ENCODE data around the gene MTRR. TPM values are rescaled to one million over a fixed set of nuclear protein-coding genes. Genes with fewer than 3 reads are reported as not detected.

Gene MTRR
- total and polyA plus RNA-seq, 2 of the 8 experiments (the other 6 are each of a cell fraction or from before 2014, with no cell fraction given) = 36.4 to 53.8 TPM

DNA sequence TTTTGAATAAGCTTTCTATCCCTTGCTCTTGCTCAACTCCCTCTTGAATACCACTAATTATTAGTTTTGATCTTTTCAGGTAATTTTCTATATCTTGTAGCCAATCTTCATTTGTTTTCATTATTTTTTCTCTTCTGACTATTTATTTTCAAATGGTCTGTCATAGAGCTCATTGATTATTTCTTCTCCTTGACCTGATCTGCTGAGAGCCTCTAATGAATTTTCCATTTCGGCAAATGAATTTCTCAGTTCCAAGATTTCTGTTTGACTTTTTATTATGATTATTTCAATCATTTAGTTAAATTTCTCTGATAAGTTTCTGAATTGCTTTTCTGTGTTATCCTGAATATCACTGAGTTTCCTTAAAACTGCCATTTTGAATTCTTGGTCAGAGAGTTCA, 39.4 kb downstream of the MTRR start (continued):
- TF ChIP-seq, protein P1, sequence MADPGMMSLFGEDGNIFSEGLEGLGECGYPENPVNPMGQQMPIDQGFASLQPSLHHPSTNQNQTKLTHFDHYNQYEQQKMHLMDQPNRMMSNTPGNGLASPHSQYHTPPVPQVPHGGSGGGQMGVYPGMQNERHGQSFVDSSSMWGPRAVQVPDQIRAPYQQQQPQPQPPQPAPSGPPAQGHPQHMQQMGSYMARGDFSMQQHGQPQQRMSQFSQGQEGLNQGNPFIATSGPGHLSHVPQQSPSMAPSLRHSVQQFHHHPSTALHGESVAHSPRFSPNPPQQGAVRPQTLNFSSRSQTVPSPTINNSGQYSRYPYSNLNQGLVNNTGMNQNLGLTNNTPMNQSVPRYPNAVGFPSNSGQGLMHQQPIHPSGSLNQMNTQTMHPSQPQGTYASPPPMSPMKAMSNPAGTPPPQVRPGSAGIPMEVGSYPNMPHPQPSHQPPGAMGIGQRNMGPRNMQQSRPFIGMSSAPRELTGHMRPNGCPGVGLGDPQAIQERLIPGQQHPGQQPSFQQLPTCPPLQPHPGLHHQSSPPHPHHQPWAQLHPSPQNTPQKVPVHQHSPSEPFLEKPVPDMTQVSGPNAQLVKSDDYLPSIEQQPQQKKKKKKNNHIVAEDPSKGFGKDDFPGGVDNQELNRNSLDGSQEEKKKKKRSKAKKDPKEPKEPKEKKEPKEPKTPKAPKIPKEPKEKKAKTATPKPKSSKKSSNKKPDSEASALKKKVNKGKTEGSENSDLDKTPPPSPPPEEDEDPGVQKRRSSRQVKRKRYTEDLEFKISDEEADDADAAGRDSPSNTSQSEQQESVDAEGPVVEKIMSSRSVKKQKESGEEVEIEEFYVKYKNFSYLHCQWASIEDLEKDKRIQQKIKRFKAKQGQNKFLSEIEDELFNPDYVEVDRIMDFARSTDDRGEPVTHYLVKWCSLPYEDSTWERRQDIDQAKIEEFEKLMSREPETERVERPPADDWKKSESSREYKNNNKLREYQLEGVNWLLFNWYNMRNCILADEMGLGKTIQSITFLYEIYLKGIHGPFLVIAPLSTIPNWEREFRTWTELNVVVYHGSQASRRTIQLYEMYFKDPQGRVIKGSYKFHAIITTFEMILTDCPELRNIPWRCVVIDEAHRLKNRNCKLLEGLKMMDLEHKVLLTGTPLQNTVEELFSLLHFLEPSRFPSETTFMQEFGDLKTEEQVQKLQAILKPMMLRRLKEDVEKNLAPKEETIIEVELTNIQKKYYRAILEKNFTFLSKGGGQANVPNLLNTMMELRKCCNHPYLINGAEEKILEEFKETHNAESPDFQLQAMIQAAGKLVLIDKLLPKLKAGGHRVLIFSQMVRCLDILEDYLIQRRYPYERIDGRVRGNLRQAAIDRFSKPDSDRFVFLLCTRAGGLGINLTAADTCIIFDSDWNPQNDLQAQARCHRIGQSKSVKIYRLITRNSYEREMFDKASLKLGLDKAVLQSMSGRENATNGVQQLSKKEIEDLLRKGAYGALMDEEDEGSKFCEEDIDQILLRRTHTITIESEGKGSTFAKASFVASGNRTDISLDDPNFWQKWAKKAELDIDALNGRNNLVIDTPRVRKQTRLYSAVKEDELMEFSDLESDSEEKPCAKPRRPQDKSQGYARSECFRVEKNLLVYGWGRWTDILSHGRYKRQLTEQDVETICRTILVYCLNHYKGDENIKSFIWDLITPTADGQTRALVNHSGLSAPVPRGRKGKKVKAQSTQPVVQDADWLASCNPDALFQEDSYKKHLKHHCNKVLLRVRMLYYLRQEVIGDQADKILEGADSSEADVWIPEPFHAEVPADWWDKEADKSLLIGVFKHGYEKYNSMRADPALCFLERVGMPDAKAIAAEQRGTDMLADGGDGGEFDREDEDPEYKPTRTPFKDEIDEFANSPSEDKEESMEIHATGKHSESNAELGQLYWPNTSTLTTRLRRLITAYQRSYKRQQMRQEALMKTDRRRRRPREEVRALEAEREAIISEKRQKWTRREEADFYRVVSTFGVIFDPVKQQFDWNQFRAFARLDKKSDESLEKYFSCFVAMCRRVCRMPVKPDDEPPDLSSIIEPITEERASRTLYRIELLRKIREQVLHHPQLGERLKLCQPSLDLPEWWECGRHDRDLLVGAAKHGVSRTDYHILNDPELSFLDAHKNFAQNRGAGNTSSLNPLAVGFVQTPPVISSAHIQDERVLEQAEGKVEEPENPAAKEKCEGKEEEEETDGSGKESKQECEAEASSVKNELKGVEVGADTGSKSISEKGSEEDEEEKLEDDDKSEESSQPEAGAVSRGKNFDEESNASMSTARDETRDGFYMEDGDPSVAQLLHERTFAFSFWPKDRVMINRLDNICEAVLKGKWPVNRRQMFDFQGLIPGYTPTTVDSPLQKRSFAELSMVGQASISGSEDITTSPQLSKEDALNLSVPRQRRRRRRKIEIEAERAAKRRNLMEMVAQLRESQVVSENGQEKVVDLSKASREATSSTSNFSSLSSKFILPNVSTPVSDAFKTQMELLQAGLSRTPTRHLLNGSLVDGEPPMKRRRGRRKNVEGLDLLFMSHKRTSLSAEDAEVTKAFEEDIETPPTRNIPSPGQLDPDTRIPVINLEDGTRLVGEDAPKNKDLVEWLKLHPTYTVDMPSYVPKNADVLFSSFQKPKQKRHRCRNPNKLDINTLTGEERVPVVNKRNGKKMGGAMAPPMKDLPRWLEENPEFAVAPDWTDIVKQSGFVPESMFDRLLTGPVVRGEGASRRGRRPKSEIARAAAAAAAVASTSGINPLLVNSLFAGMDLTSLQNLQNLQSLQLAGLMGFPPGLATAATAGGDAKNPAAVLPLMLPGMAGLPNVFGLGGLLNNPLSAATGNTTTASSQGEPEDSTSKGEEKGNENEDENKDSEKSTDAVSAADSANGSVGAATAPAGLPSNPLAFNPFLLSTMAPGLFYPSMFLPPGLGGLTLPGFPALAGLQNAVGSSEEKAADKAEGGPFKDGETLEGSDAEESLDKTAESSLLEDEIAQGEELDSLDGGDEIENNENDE (IDR thresholded peaks at IDR 0.05; ENCODE audit: insufficient replicate concordance, low read length) = no peak
- no peak for TF ChIP-seq SIN3A (conservative IDR thresholded peaks at IDR 0.05 in 1 of 2, IDR thresholded peaks at IDR 0.05 in 1 of 2; ENCODE audit: low read depth in 1 of 2, low read length in 2 of 2)
- TF ChIP-seq BCL11A (IDR thresholded peaks at IDR 0.05; ENCODE audit: low read depth in 2 of 2, low read length in 2 of 2) = no peak
- no peak for TF ChIP-seq RFX5 (IDR thresholded peaks at IDR 0.05; ENCODE audit: borderline replicate concordance, low read depth, low read length)
- TF ChIP-seq, protein P2, sequence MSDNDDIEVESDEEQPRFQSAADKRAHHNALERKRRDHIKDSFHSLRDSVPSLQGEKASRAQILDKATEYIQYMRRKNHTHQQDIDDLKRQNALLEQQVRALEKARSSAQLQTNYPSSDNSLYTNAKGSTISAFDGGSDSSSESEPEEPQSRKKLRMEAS (IDR thresholded peaks at IDR 0.05) = no peak
- no peak for TF ChIP-seq RNF2 (IDR thresholded peaks at IDR 0.05; ENCODE audit: borderline replicate concordance, low read depth, low read length, missing control alignments, poor library complexity, severe bottlenecking)
- TF ChIP-seq CHD2 (IDR thresholded peaks at IDR 0.05; ENCODE audit: low read length) = no peak

All from H1 (cell line).